Cardiac fibroblast (primary cell): ENCODE measurements around the gene CDK5R2.

Experiments
- DNase-seq, 2 donors: peaks; one replicate each; pipeline versions ENCODE4 v3.0.0 to v3.0.0-alpha.2; 2010; ENCODE audit warnings: low read depth in 2 of 2
- H3K4me3 ChIP-seq, 2 donors: replicated peaks in 1 of 2; 1 replicate in 1 of 2; 2 replicates in 1 of 2; pipeline ENCODE4 v1.5.1; 2011; ENCODE audit warnings: low read depth in 2 of 2, low read length in 2 of 2, mild to moderate bottlenecking in 2 of 2, moderate library complexity in 1 of 2
- CTCF ChIP-seq: IDR thresholded peaks from one replicate; pipeline ENCODE4 v1.5.1; 2011; ENCODE audit warnings: low read depth, mild to moderate bottlenecking, low read length, inconsistent platforms

CDK5R2 gene

DNA sequence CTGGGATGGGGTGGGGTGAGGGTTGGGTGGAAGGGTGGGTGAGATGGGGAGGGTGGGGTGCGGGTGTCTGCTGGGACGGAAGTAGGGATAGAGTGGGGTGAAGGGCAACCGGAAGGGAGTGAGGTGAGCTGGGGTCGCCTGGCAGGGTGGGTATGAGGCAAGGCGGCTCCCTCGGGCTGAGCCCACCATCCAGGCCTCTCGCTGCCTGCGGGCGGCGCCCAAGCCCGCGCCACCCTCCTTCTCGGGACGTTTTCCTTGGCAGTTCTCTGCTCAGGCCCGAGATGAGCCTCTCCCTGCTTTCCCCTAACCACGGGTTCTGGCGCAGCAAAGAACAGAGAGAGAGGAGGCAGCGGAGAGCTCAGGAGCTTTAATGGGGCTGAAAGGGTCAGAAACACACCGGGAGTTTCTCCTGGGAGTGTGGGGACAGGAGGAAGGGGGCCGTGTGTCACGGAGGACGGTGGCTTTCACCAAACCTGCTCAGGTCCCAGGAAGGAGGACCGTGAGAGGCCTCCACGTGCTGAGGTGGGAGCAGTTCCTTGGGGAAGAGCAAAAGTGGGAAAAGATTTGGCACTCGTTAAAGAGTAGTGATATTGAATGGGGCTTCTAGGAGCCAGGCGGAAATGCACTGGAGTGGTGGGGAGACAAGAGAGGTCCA lies 21.4 kb downstream of the CDK5R2 start:
- DNase-seq: no peak
- H3K4me3 ChIP-seq: no peak overlapping the region
- TF ChIP-seq CTCF: no peak

DNA sequence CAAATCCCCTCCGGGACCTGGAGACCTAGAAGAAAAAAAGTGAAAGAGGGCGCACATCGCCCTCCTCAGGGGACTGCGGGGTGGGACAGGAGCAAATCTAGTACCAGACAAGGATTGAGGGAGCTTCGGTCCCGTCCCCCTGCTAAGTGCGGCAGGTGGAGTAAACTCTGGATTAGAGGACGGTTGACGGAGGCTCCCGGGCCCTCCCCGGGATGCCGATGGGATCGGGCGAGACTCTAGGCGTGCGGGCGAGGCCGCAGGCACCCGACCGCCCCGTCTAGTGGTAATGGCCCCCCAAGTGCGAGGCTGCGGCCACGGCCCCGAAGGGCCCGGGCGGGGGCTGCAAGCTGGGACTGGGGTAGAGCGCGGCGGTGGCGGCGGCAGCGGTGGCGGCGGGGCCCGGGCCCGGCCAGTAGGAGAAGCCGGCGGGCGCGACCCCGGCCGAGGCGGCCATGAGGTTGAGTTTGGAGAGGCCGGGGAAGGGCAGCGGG lies 22.0 kb downstream of the CDK5R2 start:
- no peak overlapping the region for H3K4me3 ChIP-seq
- no peak for DNase-seq
- no peak for TF ChIP-seq CTCF

- TF ChIP-seq CTCF: no peak
- H3K4me3 ChIP-seq: peak overlapping the region in 1 of 2 donors; percentile 21
- peak in 1 of 2 donors; percentile 20 for DNase-seq
Measured at GRCh38 chr2:218981881-218982585, 22.6 kb downstream of the CDK5R2 start.

- no peak for DNase-seq
- H3K4me3 ChIP-seq: no peak overlapping the region
- TF ChIP-seq CTCF: no peak
Measured at GRCh38 chr2:218982586-218983262, 23.3 kb downstream of the CDK5R2 start.

DNA sequence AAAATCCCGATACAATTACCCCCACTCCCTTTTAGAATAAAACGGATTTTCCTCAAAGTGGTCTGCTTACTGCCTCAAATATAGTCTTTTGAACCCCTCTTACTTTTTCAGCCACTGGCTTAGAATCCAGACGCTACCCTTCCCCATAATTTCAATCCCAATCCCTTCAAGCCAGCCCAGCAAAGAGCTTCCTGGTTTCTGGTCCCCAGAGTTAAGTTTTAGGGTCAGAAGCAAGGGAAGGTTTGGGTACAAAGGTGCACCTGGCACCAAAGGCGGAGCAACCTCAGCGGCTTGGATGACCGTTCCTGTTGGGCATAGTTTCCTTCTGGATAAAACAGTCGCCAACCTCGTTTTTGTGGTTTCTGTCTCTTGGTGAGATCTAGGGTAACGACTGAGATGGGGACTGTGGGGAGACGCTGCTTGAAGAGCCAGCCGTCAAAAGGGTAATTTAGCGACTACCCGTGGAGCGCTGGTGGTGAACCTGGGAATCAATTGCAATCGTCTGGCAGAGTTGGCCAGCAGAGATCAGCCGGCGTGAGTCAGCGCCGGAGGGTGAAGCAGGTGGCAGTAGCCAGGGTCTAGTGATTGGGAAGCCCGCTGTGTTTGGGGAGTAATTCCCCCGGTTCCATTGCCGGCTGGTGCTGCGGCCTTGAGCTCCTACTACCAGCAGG lies 23.9 kb downstream of the CDK5R2 start:
- no peak for TF ChIP-seq CTCF
- DNase-seq: no peak

DNA sequence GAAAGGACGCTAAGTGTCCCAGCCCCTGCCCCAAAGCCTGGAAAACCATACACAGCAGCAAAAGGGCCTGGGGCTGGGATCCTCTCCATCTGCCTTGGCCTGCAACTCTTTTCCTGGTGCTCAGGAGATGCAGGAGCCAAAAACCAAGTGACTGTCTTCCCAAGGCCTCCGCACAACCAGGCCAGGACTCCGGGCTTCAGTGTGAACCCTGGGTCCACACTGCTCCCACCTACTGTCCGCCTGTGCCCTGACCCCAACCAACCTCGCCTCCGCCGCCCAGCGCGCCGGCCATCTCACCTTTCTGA lies 24.4 kb downstream of the CDK5R2 start:
- no peak overlapping the region for H3K4me3 ChIP-seq
- TF ChIP-seq CTCF: no peak
- no peak for DNase-seq

More for the DNA sequence above, 23.9 kb downstream of the CDK5R2 start:
- no peak overlapping the region for H3K4me3 ChIP-seq
